Endothelial cell of hepatic sinusoid (primary cell): ENCODE results near the gene EIF4A3.

Experiments used
- in situ Hi-C: cut with HindIII; loops from 2 replicates; pipeline ENCODE4 v1.10.0; 2017; ENCODE audit warnings: low sequenced_read_pairs

The EIF4A3 gene

GRCh38 chr17:80115159-80115558 lies 31.8 kb downstream of the EIF4A3 start:
- in situ Hi-C loops = no loop called here

- in situ Hi-C loops = no loop called here
Measured at GRCh38 chr17:80114758-80115157, 32.2 kb downstream of the EIF4A3 start.

- in situ Hi-C loops = no loop called here
Measured at GRCh38 chr17:80113033-80113484, 33.9 kb downstream of the EIF4A3 start.

DNA sequence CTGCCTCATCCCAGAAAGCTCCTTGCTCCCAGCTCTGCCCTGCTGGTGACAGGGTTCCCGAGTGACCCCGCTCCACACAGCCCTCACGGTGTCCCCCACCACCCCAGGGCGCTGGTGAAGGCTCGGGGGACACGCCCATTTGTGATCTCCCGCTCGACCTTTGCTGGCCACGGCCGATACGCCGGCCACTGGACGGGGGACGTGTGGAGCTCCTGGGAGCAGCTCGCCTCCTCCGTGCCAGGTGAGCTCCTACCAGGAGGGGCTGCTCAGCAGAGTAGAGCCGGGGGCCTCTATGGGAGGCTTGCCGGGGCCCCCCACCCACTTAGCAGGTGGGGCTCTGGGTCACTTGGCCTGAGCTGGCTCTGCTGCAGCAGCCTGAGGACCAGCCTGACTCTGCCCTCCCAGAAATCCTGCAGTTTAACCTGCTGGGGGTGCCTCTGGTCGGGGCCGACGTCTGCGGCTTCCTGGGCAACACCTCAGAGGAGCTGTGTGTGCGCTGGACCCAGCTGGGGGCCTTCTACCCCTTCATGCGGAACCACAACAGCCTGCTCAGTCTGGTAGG lies 34.4 kb downstream of the EIF4A3 start:
- in situ Hi-C loops = no loop called here

DNA sequence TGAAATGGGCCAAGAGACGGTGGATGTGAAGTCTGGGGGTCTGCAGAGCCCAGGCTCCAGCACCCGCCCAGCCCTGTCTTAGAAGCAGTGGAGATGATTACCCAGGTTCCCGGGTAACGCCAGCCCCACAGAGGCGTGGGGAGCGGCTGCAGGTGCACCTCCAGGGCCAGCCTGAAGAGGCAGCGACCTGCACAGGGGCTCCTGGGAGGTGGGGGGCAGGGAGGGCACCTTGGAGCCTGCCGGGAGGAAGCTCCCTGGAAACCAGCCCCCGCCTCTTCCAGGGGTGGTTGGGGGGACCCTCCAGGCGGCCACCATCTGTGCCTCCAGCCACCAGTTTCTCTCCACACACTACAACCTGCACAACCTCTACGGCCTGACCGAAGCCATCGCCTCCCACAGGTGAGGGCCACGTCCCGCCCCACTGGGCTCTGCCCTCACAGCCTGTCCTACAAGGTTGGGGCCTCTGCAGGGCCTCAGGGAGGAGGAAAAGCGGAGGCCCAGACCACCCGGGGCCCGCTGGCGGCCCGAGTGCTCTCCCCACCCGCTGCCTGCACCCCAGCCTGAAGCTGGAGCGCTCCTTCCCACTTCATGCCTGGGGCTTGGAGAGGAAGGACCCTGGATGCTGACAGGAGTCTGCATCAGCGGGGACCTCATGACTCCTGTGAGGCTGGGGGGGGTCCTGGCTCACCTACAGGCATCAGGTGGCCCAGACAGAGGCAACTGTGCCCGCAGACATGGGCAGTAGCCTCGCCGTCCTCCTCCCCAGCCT lies 35.0 kb downstream of the EIF4A3 start:
- in situ Hi-C loops = no loop called here

DNA sequence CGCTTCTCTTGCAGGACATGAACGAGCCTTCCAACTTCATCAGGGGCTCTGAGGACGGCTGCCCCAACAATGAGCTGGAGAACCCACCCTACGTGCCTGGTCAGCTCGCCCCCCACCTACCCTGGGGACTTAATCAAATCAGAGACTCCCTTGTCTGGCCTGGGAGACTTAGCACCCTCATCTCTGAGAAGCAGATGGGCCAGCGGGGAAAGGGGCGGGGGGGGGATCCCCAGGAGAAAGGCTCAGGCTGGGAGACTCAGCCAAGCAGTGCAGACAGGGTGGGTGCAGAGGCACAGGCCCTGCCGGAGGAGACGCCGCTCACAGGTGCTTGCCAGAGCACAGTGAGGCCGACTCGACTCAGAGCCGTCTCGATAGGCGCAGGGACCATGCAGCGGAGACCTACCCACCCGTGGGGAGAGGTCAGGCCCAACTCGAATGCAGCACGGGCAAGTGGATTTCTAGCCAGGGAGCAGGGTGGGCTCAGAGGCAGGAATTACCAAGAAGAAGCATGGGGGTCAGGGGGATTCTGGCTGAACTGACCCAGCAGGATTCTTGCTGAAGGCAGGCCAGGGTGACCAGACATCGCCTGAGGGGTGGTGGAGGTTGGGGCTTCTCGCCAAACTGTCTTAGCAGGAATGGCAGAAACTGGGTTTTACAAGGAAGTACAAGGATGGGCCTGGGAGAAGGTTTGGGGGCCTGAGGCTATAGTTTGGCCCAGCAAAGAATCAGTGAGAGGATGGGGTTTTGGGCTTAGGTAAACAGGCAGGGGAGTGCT lies 35.8 kb downstream of the EIF4A3 start:
- in situ Hi-C loops = no loop called here

DNA sequence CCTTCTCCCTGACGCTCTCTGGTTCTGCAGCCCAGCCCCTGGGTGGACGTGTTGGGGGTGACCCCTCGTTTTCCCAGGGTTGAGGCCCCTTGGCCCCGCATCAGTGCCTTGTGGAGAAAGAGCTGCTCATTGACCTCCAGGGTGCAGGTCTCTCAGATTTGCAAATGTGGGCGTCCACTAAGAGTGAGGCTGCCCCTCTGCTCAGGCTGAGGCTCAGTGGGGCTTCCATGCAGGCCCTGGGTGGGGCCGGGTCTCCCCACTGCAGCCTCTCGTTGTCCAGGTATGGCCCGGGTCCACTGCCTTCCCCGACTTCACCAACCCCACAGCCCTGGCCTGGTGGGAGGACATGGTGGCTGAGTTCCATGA lies 36.5 kb downstream of the EIF4A3 start:
- in situ Hi-C loops = no loop called here

DNA sequence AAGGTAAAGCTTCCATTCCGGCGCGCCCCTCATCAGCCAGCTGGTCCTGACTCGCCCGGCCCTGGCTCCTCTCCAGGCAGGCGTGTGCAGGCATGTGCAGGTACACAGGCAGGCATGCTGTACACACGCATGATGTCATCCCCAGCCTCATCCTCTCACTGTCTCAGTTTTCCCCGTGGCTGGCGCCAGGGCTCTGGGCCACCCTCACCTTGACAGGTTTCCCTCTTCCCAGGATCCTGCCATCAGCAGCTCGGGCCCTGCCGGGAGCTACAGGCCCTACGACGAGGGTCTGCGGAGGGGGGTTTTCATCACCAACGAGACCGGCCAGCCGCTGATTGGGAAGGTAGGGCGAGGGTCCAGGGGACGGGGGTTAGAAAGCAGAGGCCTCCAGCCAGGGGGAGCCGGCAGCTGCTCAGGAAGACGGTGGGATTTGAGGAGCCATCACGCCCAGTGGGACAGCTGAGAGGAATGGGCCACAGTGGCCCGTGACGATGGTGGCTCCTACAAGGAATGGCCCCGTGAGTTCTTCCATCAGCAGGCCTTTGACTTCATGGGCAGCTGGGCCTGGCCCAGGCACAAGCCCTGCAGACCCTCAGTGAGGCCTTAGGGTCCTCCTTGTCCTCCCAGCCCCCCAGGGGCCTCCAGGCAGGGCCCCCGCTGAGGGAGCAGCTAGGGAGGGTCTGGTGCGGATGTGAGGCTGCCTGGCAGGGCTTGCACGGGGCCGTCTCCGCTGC lies 37.0 kb downstream of the EIF4A3 start:
- in situ Hi-C loops = loop anchor here (5.0 kb wide), 1 partner anchor 32 kb away; no protein-coding TSS in a partner anchor

DNA sequence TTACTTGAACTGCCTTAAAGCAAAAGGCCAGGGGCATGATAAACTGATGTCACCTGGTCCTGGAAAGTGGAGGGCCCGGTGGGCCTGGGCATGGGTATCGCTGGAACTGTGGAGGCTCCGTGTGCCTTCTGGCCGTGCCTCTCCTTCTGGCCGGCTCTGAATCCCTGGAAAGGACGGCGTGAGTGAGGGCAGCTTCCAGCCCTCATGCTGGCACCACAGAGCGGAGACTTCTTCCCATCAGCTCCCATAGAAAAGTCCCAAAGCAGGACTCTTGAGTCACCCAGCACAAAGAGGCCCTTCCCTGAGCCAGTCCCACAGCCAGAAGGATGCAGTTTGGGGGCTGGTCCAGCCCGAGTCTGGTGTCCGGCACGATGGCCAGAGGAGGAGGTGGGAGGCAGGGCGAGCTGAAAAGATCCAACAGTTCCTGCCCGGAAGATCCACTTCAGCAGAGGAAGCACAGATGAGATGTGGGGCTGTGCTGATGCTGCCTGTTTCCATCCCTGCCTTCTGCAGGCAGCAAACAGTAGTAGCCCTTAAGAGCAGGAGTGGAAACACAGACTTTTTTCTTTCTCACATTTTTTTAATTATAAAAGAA lies 37.8 kb downstream of the EIF4A3 start:
- in situ Hi-C loops = loop anchor here (5.0 kb wide), 1 partner anchor 33 kb away; no protein-coding TSS in a partner anchor

DNA sequence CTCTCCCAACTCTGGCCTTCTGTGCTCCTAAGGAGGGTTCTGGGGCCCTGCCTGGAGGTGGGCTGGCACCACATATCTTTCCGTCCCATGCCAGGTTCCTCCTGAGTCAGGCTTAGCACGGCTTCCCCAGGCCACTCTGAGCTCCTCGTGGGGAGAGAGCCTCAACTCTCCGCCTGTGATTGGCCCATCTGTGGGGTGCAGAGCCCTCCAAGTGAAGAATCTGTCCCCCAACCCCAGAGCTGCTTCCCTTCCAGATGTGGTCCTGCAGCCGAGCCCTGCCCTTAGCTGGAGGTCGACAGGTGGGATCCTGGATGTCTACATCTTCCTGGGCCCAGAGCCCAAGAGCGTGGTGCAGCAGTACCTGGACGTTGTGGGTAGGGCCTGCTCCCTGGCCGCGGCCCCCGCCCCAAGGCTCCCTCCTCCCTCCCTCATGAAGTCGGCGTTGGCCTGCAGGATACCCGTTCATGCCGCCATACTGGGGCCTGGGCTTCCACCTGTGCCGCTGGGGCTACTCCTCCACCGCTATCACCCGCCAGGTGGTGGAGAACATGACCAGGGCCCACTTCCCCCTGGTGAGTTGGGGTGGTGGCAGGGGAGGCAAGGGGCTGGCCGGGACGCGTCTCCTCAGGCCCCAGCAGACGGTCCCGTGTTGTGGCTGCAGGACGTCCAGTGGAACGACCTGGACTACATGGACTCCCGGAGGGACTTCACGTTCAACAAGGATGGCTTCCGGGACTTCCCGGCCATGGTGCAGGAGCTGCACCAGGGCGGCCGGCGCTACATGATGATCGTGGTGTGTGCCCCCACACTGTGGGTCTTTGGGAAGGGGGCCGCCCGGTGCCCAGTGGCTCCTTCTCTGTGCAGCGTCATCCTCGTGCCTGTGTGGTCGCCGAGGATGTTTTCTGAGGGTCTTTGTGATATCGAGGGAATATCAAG lies 38.6 kb downstream of the EIF4A3 start:
- in situ Hi-C loops = loop anchor here (5.0 kb wide), 1 partner anchor 34 kb away; no protein-coding TSS in a partner anchor

- in situ Hi-C loops = loop anchor here (5.0 kb wide), 1 partner anchor 35 kb away; no protein-coding TSS in a partner anchor
Measured at GRCh38 chr17:80107231-80108021, 39.5 kb downstream of the EIF4A3 start.

GRCh38 chr17:80106751-80107150 lies 40.2 kb downstream of the EIF4A3 start:
- in situ Hi-C loops = loop anchor here (5.0 kb wide), 1 partner anchor 36 kb away; no protein-coding TSS in a partner anchor

- in situ Hi-C loops = loop anchor here (5.0 kb wide), 1 partner anchor 36 kb away; no protein-coding TSS in a partner anchor
Measured at GRCh38 chr17:80106176-80106575, 40.8 kb downstream of the EIF4A3 start.

- in situ Hi-C loops = loop anchor here (5.0 kb wide), 1 partner anchor 37 kb away; no protein-coding TSS in a partner anchor
Measured at GRCh38 chr17:80105762-80106161, 41.2 kb downstream of the EIF4A3 start.

DNA sequence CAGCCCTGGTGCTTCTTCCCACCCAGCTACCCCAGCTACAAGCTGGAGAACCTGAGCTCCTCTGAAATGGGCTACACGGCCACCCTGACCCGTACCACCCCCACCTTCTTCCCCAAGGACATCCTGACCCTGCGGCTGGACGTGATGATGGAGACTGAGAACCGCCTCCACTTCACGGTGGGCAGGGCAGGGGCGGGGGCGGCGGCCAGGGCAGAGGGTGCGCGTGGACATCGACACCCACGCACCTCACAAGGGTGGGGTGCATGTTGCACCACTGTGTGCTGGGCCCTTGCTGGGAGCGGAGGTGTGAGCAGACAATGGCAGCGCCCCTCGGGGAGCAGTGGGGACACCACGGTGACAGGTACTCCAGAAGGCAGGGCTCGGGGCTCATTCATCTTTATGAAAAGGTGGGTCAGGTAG lies 42.0 kb downstream of the EIF4A3 start:
- in situ Hi-C loops = loop anchor here (5.0 kb wide), 1 partner anchor 37 kb away; no protein-coding TSS in a partner anchor

GRCh38 chr17:80104321-80104955 lies 42.5 kb downstream of the EIF4A3 start:
- in situ Hi-C loops = no loop called here

GRCh38 chr17:80103449-80104085 lies 43.4 kb downstream of the EIF4A3 start:
- in situ Hi-C loops = no loop called here
